Type B pancreatic cell (in vitro differentiated cells): Measurements from ENCODE around the gene ERMARD. TPM values are rescaled to one million over a fixed set of nuclear protein-coding genes. Genes with fewer than 3 reads are reported as not detected.

Source experiments
- DNase-seq: peaks from one replicate; pipeline ENCODE4 v3.0.0; 2021; ENCODE audit warnings: mixed read lengths; ENCODE audit not compliant: unreplicated experiment; ENCODE audit errors: extremely low spot score
- H3K27ac Mint-ChIP-seq: 2 replicates; pipeline ENCODE4 v1.8.0; 2021; ENCODE audit warnings: mild to moderate bottlenecking, mixed read lengths
- H3K27me3 Mint-ChIP-seq: 2 replicates; pipeline ENCODE4 v1.8.0; 2021; ENCODE audit warnings: mixed read lengths
- H3K36me3 Mint-ChIP-seq: 2 replicates; pipeline ENCODE4 v1.8.0; 2021; ENCODE audit warnings: mixed read lengths
- H3K4me1 Mint-ChIP-seq: one replicate; pipeline ENCODE4 v1.8.0; 2021; ENCODE audit warnings: mixed read lengths; ENCODE audit not compliant: unreplicated experiment
- H3K4me3 Mint-ChIP-seq: 2 replicates; pipeline ENCODE4 v1.8.0; 2021; ENCODE audit warnings: mild to moderate bottlenecking, mixed read lengths
- H3K9me3 Mint-ChIP-seq: 2 replicates; pipeline ENCODE4 v1.8.0; 2021; ENCODE audit warnings: mixed read lengths
- total RNA-seq: library from RNA; stranded (reverse); gene quantifications from 2 replicates; pipeline ENCODE4 v1.2.1, GENCODE V29; 2021; ENCODE audit warnings: low replicate concordance
- TF ChIP-seq, protein P1 (sequence below): fragments of 200-600 bp; sonication (generic); conservative IDR thresholded peaks from 2 replicates; pipeline ENCODE4 v1.5.0; 2021; ENCODE audit warnings: antibody characterized with exemption, mild to moderate bottlenecking

Gene ERMARD
- total RNA-seq, 1 donor from 2014 or later = 32.1 TPM

DNA sequence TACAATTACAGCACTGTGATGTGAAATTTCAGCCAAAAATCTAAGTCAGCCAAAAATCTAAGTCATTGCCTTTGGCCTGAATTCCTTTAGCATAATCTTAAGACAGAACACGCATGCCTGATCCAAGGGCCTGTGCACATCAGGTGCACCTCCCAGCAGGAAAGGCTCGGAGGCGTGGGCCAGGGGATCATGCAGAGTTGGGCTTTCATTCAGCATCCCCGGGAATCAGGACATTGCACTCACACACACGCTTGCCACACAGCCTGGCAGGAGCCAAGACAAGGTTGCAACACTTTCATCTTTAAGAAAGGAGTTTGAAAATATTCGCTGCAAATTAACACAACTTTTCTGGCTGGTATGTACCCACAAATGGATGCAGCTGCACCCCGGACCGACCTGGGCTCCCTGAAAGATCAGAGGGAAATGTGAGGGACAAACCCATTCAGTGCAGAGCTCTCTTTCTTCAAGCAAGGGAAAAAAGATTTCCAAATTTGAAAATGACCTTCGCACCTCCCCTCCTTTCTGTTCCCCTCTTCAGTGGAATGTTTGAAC lies 48.8 kb downstream of the ERMARD start:
- Mint-ChIP-seq H3K27me3 (peaks cover 19% of the 10 kb centered on the region), H3K36me3 (no peaks in the 10 kb centered on the region), H3K4me3 (no peak overlapping the region), H3K9me3 (no peaks in the 10 kb centered on the region), H3K4me1 (peaks cover 19% of the 10 kb centered on the region), H3K27ac (peak overlapping the region; percentile 55)
- TF ChIP-seq, protein P1, sequence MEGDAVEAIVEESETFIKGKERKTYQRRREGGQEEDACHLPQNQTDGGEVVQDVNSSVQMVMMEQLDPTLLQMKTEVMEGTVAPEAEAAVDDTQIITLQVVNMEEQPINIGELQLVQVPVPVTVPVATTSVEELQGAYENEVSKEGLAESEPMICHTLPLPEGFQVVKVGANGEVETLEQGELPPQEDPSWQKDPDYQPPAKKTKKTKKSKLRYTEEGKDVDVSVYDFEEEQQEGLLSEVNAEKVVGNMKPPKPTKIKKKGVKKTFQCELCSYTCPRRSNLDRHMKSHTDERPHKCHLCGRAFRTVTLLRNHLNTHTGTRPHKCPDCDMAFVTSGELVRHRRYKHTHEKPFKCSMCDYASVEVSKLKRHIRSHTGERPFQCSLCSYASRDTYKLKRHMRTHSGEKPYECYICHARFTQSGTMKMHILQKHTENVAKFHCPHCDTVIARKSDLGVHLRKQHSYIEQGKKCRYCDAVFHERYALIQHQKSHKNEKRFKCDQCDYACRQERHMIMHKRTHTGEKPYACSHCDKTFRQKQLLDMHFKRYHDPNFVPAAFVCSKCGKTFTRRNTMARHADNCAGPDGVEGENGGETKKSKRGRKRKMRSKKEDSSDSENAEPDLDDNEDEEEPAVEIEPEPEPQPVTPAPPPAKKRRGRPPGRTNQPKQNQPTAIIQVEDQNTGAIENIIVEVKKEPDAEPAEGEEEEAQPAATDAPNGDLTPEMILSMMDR = no peak
- peak; percentile 44 for DNase-seq

GRCh38 chr6:169800668-169801395 lies 49.4 kb downstream of the ERMARD start:
- DNase-seq = peak; percentile 64
- Mint-ChIP-seq H3K9me3 (no peaks in the 10 kb centered on the region), H3K4me1 (peaks cover 19% of the 10 kb centered on the region), H3K36me3 (no peaks in the 10 kb centered on the region), H3K4me3 (peak overlapping the region; percentile 34), H3K27me3 (peaks cover 25% of the 10 kb centered on the region), H3K27ac (peak overlapping the region; percentile 55)
- TF ChIP-seq, protein P1 = no peak

- TF ChIP-seq, protein P1 = no peak
- Mint-ChIP-seq H3K4me1 (peaks cover 19% of the 10 kb centered on the region), H3K27ac (no peak overlapping the region), H3K27me3 (peaks cover 33% of the 10 kb centered on the region), H3K9me3 (no peaks in the 10 kb centered on the region), H3K36me3 (no peaks in the 10 kb centered on the region), H3K4me3 (no peak overlapping the region)
- peak; percentile 63 for DNase-seq
These were observed 50.2 kb downstream of the ERMARD start for GRCh38 chr6:169801396-169802160.

DNA sequence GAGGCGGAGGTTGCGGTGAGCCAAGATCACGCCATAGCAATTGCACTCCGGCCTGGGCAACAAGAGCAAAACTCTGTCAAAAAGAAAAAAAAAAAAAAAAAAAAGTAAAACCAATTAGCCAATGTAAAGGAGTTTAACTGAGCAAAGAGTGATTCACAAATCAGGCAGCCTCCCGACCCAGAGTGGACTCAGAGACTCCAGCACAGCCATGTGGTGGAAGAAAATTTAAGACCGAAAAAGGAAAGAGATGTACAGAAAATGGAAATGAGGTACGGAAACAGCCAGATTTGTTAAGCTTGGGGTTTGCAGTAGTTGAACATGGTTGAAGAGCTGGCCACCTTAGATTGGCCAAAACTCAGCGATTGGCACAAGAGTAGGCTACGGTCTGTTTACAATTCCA lies 51.4 kb downstream of the ERMARD start:
- DNase-seq = no peak
- H3K4me3 Mint-ChIP-seq = no peak overlapping the region
- peaks cover 19% of the 10 kb centered on the region for H3K4me1 Mint-ChIP-seq
- no peaks in the 10 kb centered on the region for H3K36me3 Mint-ChIP-seq
- H3K27ac Mint-ChIP-seq = no peak overlapping the region
- TF ChIP-seq, protein P1 = no peak
- peaks cover 41% of the 10 kb centered on the region for H3K27me3 Mint-ChIP-seq
- no peaks in the 10 kb centered on the region for H3K9me3 Mint-ChIP-seq

GRCh38 chr6:169803271-169803811 lies 51.9 kb downstream of the ERMARD start:
- no peak overlapping the region for H3K27ac Mint-ChIP-seq
- peak; percentile 25 for DNase-seq
- TF ChIP-seq, protein P1 = no peak
- no peak overlapping the region for H3K4me3 Mint-ChIP-seq
- H3K4me1 Mint-ChIP-seq = peaks cover 18% of the 10 kb centered on the region
- peaks cover 41% of the 10 kb centered on the region for H3K27me3 Mint-ChIP-seq
- H3K36me3 Mint-ChIP-seq = no peaks in the 10 kb centered on the region
- H3K9me3 Mint-ChIP-seq = no peaks in the 10 kb centered on the region
